DMS114 treated with DMSO at 0.1 percent for 48 hours (cell line): ENCODE measurements around the gene CEP85.

Source experiments
- DNase-seq: peaks from one replicate; lab custom pipeline; 2025; ENCODE audit not compliant: unreplicated experiment; lab: John Stamatoyannopoulos, UW

CEP85 gene

GRCh38 chr1:26276432-26276838 is 42.4 kb downstream of the CEP85 start:
- no peak for DNase-seq

- no peak for DNase-seq
Observed at GRCh38 chr1:26277261-26277661, 43.3 kb downstream of the CEP85 start.

- no peak for DNase-seq
Observed at GRCh38 chr1:26277719-26278118, 43.7 kb downstream of the CEP85 start.

DNA sequence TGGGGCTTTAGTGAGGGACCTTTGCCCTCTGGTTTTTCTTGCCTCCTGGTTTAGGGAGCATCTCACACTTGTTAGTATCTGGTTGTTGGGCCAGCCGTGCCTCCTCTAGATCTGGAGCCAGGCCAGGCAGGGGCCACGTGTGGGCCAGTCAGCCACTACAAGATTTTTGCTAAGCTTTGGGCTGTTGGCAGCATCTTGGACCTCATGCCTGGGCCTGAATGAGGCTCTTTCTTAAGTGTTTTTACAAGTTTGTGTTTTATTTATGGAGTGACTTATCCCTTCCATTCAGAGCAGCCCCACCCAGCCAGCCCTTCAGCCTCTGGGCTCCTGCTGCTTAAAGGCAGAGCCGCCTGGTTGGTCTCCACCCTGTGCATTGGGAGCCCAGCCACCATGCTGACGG is 44.3 kb downstream of the CEP85 start:
- DNase-seq = no peak

- no peak for DNase-seq
Observed at GRCh38 chr1:26278724-26279455, 44.9 kb downstream of the CEP85 start.

GRCh38 chr1:26279456-26280332 is 45.7 kb downstream of the CEP85 start, which contains the start of gene SH3BGRL3:
Gene SH3BGRL3 (plus strand): TSS chr1:26280086. CDS start chr1:26280156, 70 bp downstream.
- peak; percentile 65 for DNase-seq

DNA sequence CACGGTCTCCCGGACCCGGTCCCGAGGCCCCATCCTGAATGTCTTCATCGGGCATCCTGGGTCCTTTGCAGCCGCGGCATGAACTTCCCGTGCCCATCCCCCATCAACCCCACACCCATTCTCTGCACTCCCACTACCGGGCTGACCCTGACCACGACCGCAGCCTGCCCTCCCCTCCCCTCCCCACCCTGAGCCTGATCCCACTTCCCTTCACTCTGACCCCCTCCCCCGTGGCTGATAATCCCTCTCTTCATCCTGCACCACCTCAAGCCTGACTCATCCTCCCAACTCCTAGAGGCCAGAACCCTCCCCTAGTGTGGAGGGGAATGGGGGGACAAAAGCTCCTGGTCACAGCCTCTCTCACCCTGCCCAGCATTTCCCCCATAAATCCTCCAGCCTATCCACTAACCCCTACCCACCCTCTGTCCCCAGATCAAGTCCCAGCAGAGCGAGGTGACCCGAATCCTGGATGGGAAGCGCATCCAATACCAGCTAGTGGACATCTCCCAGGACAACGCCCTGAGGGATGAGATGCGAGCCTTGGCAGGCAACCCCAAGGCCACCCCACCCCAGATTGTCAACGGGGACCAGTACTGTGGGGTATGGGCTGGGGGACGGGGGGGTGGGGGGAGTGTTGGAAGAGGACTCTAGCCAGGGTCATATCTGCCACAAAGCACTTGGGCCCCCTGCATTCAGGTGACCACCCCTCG is 46.5 kb downstream of the CEP85 start:
- no peak for DNase-seq

DNA sequence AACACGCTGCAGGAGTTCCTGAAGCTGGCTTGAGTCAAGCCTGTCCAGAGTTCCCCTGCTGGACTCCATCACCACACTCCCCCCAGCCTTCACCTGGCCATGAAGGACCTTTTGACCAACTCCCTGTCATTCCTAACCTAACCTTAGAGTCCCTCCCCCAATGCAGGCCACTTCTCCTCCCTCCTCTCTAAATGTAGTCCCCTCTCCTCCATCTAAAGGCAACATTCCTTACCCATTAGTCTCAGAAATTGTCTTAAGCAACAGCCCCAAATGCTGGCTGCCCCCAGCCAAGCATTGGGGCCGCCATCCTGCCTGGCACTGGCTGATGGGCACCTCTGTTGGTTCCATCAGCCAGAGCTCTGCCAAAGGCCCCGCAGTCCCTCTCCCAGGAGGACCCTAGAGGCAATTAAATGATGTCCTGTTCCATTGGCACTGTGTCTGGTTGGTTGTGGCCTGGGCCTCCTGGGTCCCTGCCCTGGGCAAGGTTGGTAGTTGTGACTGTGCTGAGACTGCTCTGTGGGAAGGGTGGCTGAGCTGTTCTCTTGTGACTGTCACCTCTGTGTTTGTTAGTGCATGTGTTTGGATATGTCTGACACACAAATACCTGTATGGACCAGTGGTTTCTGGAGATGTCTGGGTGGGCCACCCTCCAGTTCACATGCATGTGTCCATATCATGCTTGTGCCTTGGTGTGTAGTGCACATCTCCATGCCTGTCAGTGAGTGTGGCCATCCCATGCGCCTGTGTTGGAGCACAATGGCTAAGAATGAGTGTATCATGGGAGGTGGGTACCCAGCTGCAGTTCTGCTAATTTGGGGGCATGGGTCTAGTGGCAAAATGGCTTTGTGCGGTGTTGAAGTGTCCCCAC is 47.3 kb downstream of the CEP85 start:
- no peak for DNase-seq

DNA sequence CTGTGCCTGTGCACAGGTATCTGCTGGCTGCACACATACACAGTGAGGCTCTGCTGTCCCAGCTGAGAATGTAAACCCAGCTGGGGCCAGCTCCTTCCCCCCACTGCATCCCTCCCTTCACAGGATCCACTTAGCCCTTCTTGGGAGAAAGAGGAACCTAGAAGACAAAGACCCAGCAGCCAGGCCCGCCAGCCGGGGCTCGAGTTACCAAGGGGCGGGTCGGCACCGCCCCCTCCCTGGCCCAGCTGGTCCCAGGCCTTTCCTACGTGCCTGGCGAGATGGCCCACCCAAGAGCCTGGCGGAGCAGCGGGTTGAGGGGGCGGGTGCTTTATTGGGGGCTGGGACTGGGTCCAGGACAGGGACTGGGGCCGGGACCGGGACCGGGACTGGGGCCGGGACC is 48.0 kb downstream of the CEP85 start:
- DNase-seq = no peak

GRCh38 chr1:26282401-26282918 is 48.5 kb downstream of the CEP85 start:
- DNase-seq = no peak

DNA sequence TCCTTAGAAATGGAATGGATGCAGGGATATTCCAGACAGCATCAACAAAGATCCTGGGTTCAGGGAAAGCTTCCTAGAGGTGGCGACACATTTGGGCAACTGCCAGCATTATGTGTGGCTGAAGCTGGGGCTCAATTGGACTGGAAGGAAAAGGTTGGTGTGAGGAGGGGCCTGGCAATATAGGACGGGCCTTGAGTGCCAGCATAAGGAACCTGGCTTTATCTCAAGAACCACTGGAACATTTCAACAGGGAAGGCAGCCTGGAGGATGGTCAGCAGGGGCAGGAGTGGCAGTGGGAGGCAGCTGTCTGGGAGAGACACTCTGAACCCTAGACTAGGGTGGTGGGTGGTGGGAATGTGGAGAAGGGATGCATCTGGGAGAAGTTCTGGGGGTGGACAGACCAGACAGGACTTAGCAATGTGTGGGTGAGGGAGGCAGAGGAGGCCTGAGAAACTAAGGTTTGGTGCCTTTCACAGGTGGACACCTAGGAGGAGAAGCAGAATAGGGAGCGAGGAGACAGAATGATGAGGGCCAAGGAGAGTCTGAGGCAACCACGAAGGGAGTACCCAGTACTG is 49.4 kb downstream of the CEP85 start:
- no peak for DNase-seq

DNA sequence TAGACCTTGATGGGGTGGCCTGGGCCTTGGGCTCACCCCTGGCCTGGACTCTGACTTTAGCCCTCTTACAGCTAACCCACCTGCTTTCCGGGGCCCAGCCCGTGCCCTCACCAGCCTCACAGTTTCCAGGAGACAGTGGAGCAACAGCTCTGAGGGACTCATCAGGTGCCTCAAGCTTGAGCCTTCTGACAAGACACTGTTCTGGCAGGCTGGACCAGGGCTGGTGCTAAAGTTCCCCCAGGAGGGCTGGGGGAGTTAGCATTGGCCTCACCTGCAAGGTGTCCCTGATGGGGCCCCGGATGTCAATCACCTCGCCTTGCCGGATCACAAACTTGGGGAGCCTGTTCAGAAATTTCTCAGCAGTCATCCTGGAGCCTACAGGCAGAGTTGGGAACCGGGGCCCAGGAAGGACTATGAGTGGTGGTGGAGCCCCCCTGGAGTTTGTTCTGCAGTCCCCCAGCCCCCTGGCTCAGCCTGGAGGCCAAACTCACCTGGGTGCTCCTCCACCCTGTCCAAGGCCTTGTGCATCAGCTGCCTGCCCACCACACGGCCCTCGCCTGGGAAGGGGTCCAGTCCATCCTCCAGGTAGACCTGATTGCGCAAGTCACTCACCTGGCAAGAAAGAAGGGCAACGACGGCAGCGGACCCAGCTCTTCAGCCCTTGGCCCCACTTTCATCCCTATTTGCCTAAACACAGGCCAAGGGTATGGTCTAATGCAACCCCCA is 50.0 kb downstream of the CEP85 start:
- DNase-seq = no peak

- no peak for DNase-seq
Observed at GRCh38 chr1:26284597-26285347, 50.8 kb downstream of the CEP85 start.

GRCh38 chr1:26285366-26286063 is 51.5 kb downstream of the CEP85 start:
- DNase-seq = no peak

DNA sequence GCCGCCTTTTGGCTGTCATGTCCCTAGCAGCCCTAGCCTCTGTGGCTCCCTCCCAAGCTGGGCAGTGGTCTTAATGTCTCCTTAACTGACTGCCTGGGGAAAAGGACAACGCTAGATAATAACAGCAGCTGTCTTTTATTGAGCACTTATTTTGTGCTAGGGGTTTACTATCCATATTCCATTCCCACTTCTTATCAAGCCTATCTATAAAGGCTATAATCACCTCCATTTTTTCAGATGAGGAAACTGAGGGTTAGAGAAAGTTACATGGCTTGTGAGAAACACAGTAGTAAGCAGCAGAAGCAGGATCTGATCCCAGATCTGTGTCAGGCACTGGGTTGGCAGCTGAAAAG is 52.0 kb downstream of the CEP85 start:
- DNase-seq = no peak

DNA sequence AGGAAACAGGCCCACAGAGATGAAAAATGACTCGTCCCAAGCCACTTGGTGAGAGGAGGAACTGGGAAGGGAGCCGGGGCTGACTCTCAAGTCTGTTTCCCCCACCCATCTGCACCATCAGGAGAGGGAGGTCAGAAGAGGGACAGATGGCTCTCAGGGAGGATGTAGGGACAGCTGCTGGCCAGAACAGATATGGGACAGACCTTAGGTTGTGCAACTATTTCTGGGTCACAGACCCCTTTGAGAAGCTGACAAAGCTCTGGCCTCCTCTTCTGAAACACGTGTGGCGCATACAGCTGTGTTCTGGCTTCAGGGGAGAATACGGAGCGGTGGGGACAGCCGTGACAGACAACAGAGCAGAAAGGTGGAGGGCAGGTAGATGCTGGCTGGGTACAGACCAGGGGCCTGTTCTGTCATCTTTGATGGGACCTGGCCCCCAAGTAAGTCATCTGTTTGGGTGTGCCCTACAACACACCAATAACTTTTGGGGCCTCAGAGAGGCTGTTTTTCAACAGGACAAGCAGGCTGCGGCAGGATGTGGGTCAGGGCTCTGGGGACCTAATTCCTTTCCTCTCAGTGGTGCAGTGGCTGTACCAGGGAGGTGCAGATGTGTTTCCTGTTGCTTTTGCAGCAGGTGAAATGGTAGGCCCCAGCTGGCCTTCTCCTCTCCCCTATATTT is 53.2 kb downstream of the CEP85 start:
- DNase-seq = no peak

GRCh38 chr1:26287811-26288210 is 53.8 kb downstream of the CEP85 start:
- DNase-seq = no peak
